H1 (cell line): ENCODE measurements around the gene ABHD2. TPM values are rescaled to one million over a fixed set of nuclear protein-coding genes. Genes with fewer than 3 reads are reported as not detected.

Experiments
- CTCF ChIA-PET: fragments of 300-600 bp; sonication (Branson Sonifier 250); formaldehyde crosslinking; loops from one replicate; lab custom pipeline; 2021; ENCODE audit not compliant: partially characterized antibody; lab: Charles Lee
- POLR2A ChIA-PET: fragments of 300-600 bp; sonication (Branson Sonifier 250); formaldehyde crosslinking; loops from one replicate; lab custom pipeline; 2021; ENCODE audit warnings: inconsistent platforms; ENCODE audit not compliant: partially characterized antibody; lab: Charles Lee
- DNase-seq, 2 experiments: peaks; one replicate each; pipeline versions ENCODE4 v3.0.0 to v3.0.0-alpha.2; 2010 to 2022; ENCODE audit warnings: low spot score in 2 of 2, low read depth in 1 of 2, mixed read lengths in 1 of 2
- FAIRE-seq: peaks from 2 replicates; lab custom pipeline; 2011; peaks lifted over from hg19 to GRCh38; lab: Jason Lieb, UNC
- H2AFZ ChIP-seq: 2 replicates; pipeline ENCODE4 v1.8.1; 2012; ENCODE audit warnings: low read length, inconsistent platforms
- H2AK5ac ChIP-seq: 2 replicates; pipeline ENCODE4 v1.6.1; 2013; ENCODE audit warnings: low read depth, low read length
- H2BK120ac ChIP-seq: replicated peaks from 2 replicates; pipeline ENCODE3; 2013; ENCODE audit warnings: low read depth, low read length, inconsistent platforms
- H2BK12ac ChIP-seq: 2 replicates; pipeline ENCODE4 v1.6.1; 2013; ENCODE audit warnings: low read depth, low read length
- H2BK15ac ChIP-seq: 2 replicates; pipeline ENCODE4 v1.6.1; 2013; ENCODE audit warnings: low read length
- H2BK20ac ChIP-seq: 2 replicates; pipeline ENCODE4 v1.6.1; 2013; ENCODE audit warnings: low read length
- H2BK5ac ChIP-seq: 2 replicates; pipeline ENCODE4 v1.6.1; 2013; ENCODE audit warnings: low read depth, low read length
- H3K14ac ChIP-seq: 2 replicates; pipeline ENCODE4 v1.6.1; 2013; ENCODE audit warnings: inconsistent platforms; ENCODE audit not compliant: insufficient read length
- H3K18ac ChIP-seq: 2 replicates; pipeline ENCODE4 v1.6.1; 2013; ENCODE audit warnings: low read length; ENCODE audit errors: extremely low read depth
- H3K23ac ChIP-seq: 2 replicates; pipeline ENCODE4 v1.6.1; 2013; ENCODE audit warnings: inconsistent platforms; ENCODE audit not compliant: insufficient read length
- H3K23me2 ChIP-seq: 2 replicates; pipeline ENCODE4 v1.6.1; 2013; ENCODE audit warnings: low read depth, low read length
- H3K27ac ChIP-seq: 2 replicates; pipeline ENCODE4 v1.6.1; 2011; ENCODE audit warnings: low read depth, low read length, inconsistent platforms
- H3K27me3 ChIP-seq, 4 experiments: replicated peaks in 1 of 4; 1 replicate in 1 of 4; 2 replicates in 3 of 4; pipeline versions ENCODE4 v1.6.1 to v1.8.1; 2011 to 2013; ENCODE audit warnings: low read length in 3 of 4, mild to moderate bottlenecking in 3 of 4, inconsistent platforms in 2 of 4, mixed read lengths in 2 of 4, moderate library complexity in 1 of 4; ENCODE audit not compliant: control insufficient read depth in 3 of 4, insufficient read depth in 3 of 4; ENCODE audit errors: extremely low read depth in 1 of 4
- H3K36me3 ChIP-seq, 4 experiments: 2 replicates each; pipeline versions ENCODE4 v1.6.1 to v1.8.1; 2011 to 2013; ENCODE audit warnings: mild to moderate bottlenecking in 4 of 4, low read length in 3 of 4, moderate library complexity in 2 of 4, control low read depth in 1 of 4, inconsistent platforms in 1 of 4; ENCODE audit not compliant: insufficient read depth in 4 of 4, control insufficient read depth in 2 of 4
- H3K4ac ChIP-seq: replicated peaks from 2 replicates; pipeline ENCODE3; 2013; ENCODE audit warnings: low read length, low read depth, mixed read lengths, inconsistent platforms; ENCODE audit not compliant: insufficient read length
- H3K4me1 ChIP-seq, 4 experiments: replicated peaks in 1 of 4; 1 replicate in 1 of 4; 2 replicates in 3 of 4; pipeline versions ENCODE4 v1.6.1 to v1.8.1; 2011 to 2013; ENCODE audit warnings: low read length in 3 of 4, inconsistent platforms in 2 of 4, mixed read lengths in 1 of 4; ENCODE audit not compliant: insufficient read depth in 4 of 4, control insufficient read depth in 3 of 4
- H3K4me2 ChIP-seq, 2 experiments: 2 replicates each; pipeline versions ENCODE4 v1.6.1 to v1.8.1; 2011 to 2013; ENCODE audit warnings: low read depth in 2 of 2, low read length in 2 of 2, control low read depth in 1 of 2, inconsistent platforms in 1 of 2, mild to moderate bottlenecking in 1 of 2; ENCODE audit not compliant: insufficient read depth in 1 of 2
- H3K4me3 ChIP-seq, 4 experiments: fragments of 200-600, 300-600 bp in 1 of 4; sonication (generic), shearing (Covaris generic), sonication (Bioruptor Twin) in 1 of 4; 2 replicates each; pipeline versions ENCODE4 v1.5.1 to v1.8.1; 2011 to 2016; ENCODE audit warnings: low read length in 4 of 4, low read depth in 3 of 4, control low read depth in 2 of 4, inconsistent platforms in 2 of 4, mild to moderate bottlenecking in 2 of 4, mixed read lengths in 1 of 4, moderate library complexity in 1 of 4; ENCODE audit not compliant: insufficient read depth in 2 of 4; ENCODE audit errors: extremely low read depth in 1 of 4
- H3K56ac ChIP-seq: replicated peaks from 2 replicates; pipeline ENCODE3; 2013; ENCODE audit warnings: low read depth, mild to moderate bottlenecking, mixed read lengths, low read length, inconsistent platforms; ENCODE audit not compliant: insufficient read length
- H3K79me1 ChIP-seq: 2 replicates; pipeline ENCODE4 v1.6.1; 2013; ENCODE audit warnings: low read depth, low read length, control low read depth
- H3K79me2 ChIP-seq, 2 experiments: 2 replicates each; pipeline versions ENCODE4 v1.6.1 to v1.8.1; 2012 to 2013; ENCODE audit warnings: low read length in 2 of 2, mild to moderate bottlenecking in 2 of 2, inconsistent platforms in 1 of 2; ENCODE audit not compliant: insufficient read depth in 2 of 2, control insufficient read depth in 1 of 2
- H3K9ac ChIP-seq, 4 experiments: replicated peaks in 1 of 4; 1 replicate in 1 of 4; 2 replicates in 3 of 4; pipeline versions ENCODE4 v1.6.1 to v1.8.1; 2011 to 2013; ENCODE audit warnings: low read depth in 3 of 4, low read length in 3 of 4, control low read depth in 2 of 4, mild to moderate bottlenecking in 2 of 4, moderate library complexity in 2 of 4, inconsistent platforms in 1 of 4; ENCODE audit errors: extremely low read depth in 1 of 4
- H3K9me3 ChIP-seq, 2 experiments: 2 replicates each; pipeline versions ENCODE4 v1.6.1 to v1.8.1; 2012 to 2013; ENCODE audit warnings: mild to moderate bottlenecking in 2 of 2, moderate library complexity in 2 of 2, control low read depth in 1 of 2, inconsistent platforms in 1 of 2, low read depth in 1 of 2, low read length in 1 of 2, mixed read lengths in 1 of 2; ENCODE audit not compliant: insufficient read depth in 2 of 2
- H4K20me1 ChIP-seq, 2 experiments: replicated peaks in 1 of 2; 2 replicates each; pipeline versions ENCODE3 to v1.8.1; 2011 to 2013; ENCODE audit warnings: inconsistent platforms in 2 of 2, low read length in 2 of 2, mild to moderate bottlenecking in 1 of 2; ENCODE audit not compliant: insufficient read depth in 2 of 2, control insufficient read depth in 1 of 2
- H4K5ac ChIP-seq: 2 replicates; pipeline ENCODE4 v1.6.1; 2013; ENCODE audit warnings: low read length, low read depth, mixed read lengths, inconsistent platforms; ENCODE audit not compliant: insufficient read length
- H4K8ac ChIP-seq: 2 replicates; pipeline ENCODE4 v1.8.0; 2013; ENCODE audit warnings: mild to moderate bottlenecking, moderate library complexity, low read length, inconsistent platforms; ENCODE audit not compliant: insufficient read depth; ENCODE audit errors: extremely low read depth
- H4K91ac ChIP-seq: replicated peaks from 2 replicates; pipeline ENCODE3; 2013; ENCODE audit warnings: low read length, mixed read lengths, inconsistent platforms; ENCODE audit not compliant: insufficient read length
- ATF3 ChIP-seq: IDR thresholded peaks from 2 replicates; pipeline ENCODE4 v1.6.1; 2011; ENCODE audit warnings: low read depth, mild to moderate bottlenecking, low read length; ENCODE audit not compliant: insufficient read depth
- BCL11A ChIP-seq, 2 experiments: IDR thresholded peaks; one replicate each; pipeline ENCODE4 v1.6.1; 2011; ENCODE audit warnings: low read depth in 2 of 2, low read length in 2 of 2, mild to moderate bottlenecking in 2 of 2
- CTBP2 ChIP-seq: IDR thresholded peaks from 2 replicates; pipeline ENCODE4 v1.7.0; 2011; ENCODE audit warnings: borderline replicate concordance, mild to moderate bottlenecking, moderate library complexity, mixed read lengths, low read length; ENCODE audit not compliant: insufficient read depth, insufficient read length
- GTF2F1 ChIP-seq: IDR thresholded peaks from 2 replicates; pipeline ENCODE4 v1.6.1; 2012; ENCODE audit warnings: low read depth, low read length, improper control_type of control experiment, borderline replicate concordance
- HDAC2 ChIP-seq, 2 experiments: fragments of 300-600 bp in 1 of 2; sonication (generic) in 1 of 2; IDR thresholded peaks; 2 replicates each; pipeline ENCODE4 v1.6.1; 2011 to 2012; ENCODE audit warnings: low read depth in 2 of 2, low read length in 2 of 2, mild to moderate bottlenecking in 2 of 2, moderate library complexity in 2 of 2, borderline replicate concordance in 1 of 2, inconsistent platforms in 1 of 2
- KDM5A ChIP-seq: fragments of 200-600 bp; IDR thresholded peaks from 2 replicates; pipeline ENCODE4 v1.7.1; 2012; ENCODE audit warnings: mild to moderate bottlenecking, low read length, inconsistent platforms, mixed read lengths
- POLR2A ChIP-seq, 2 experiments: IDR thresholded peaks; 1 replicate in 1 of 2; 2 replicates in 1 of 2; pipeline ENCODE4 v1.6.1; 2011; ENCODE audit warnings: low read depth in 2 of 2, low read length in 2 of 2, mild to moderate bottlenecking in 2 of 2; ENCODE audit errors: control extremely low read depth in 1 of 2
- SIN3A ChIP-seq, 2 experiments: IDR thresholded peaks in 1 of 2; conservative IDR thresholded peaks in 1 of 2; 2 replicates each; pipeline ENCODE4 v1.6.1; 2011 to 2012; ENCODE audit warnings: low read length in 2 of 2, improper control_type of control experiment in 1 of 2, low read depth in 1 of 2, mild to moderate bottlenecking in 1 of 2
- SP1 ChIP-seq: IDR thresholded peaks from 2 replicates; pipeline ENCODE4 v1.6.1; 2011; ENCODE audit warnings: low read depth, low read length
- SP4 ChIP-seq: IDR thresholded peaks from 2 replicates; pipeline ENCODE4 v1.6.1; 2012; ENCODE audit warnings: low read length, inconsistent platforms
- TBP ChIP-seq: IDR thresholded peaks from 2 replicates; pipeline ENCODE4 v1.6.1; 2011; ENCODE audit warnings: low read depth, low read length, improper control_type of control experiment
- TCF12 ChIP-seq: IDR thresholded peaks from 2 replicates; pipeline ENCODE4 v1.6.1; 2011; ENCODE audit warnings: low read depth, mild to moderate bottlenecking, low read length
- TEAD4 ChIP-seq: IDR thresholded peaks from 2 replicates; pipeline ENCODE4 v1.6.1; 2012; ENCODE audit warnings: low read depth, low read length, inconsistent platforms, mixed read lengths
- WGBS, 2 experiments: shearing (Covaris generic) in 1 of 2; methylation state at CpG; one replicate each; pipeline versions ENCODE4 v1.1.6 to v1.1.7; 2013 to 2015; ENCODE audit warnings: low lambda C conversion rate in 2 of 2, mixed read lengths in 2 of 2, inconsistent platforms in 1 of 2, low coverage in 1 of 2, missing lambda C conversion rate in 1 of 2; ENCODE audit not compliant: insufficient replicate concordance in 2 of 2, insufficient coverage in 1 of 2, insufficient read length in 1 of 2; ENCODE audit errors: extremely low coverage in 1 of 2, missing lambda C conversion rate in 1 of 2; 5-methylcytosine and 5-hydroxymethylcytosine counted together
- polyA plus RNA-seq, 7 experiments: library from polyadenylated mRNA; depleted of rRNA in 3 of 7; stranded (reverse) in 5 of 7; unstranded in 2 of 7; fragments of >200 nt in 5 of 7; fragments of 200-250 nt in 2 of 7; gene quantifications; 1 replicate in 5 of 7; 2 replicates in 1 of 7; 4 replicates in 1 of 7; pipeline versions ENCODE4 v1.2.1 to v1.2.3, GENCODE V29; 2011 to 2013; ENCODE audit warnings: missing spikeins in 2 of 7, mixed read lengths in 2 of 7
- total RNA-seq: library from RNA; stranded (reverse); fragmentation: NEBNext Ultra II Directional; extraction: Animal tissue kit (Norgen Biotek cat#: 25700); gene quantifications from 2 replicates; pipeline ENCODE4 v1.2.1, GENCODE V29; 2021

Gene ABHD2
- total and polyA plus RNA-seq, 2 of the 8 experiments (the other 6 are each of a cell fraction or from before 2014, with no cell fraction given): 9.1 to 23.7 TPM

GRCh38 chr15:89149501-89150101 is 61.3 kb downstream of the ABHD2 start:
- Histone ChIP-seq H4K8ac (no peak overlapping the region), H3K79me1 (no peaks in the 10 kb centered on the region), H2BK120ac (no peak overlapping the region), H3K23ac (no peak overlapping the region), H3K9ac (no peak overlapping the region), H3K4me1 (no peaks in the 10 kb centered on the region), H3K4me3 (no peak overlapping the region), H3K36me3 (no peaks in the 10 kb centered on the region; a peak in 1 of 8 replicates), H2BK15ac (no peak overlapping the region), H3K23me2 (no peaks in the 10 kb centered on the region), H2BK5ac (no peak overlapping the region), H3K27me3 (no peaks in the 10 kb centered on the region), H4K91ac (no peak overlapping the region), H3K56ac (no peak overlapping the region), H2BK12ac (no peak overlapping the region), H3K4me2 (no peak overlapping the region), H2AFZ (no peak overlapping the region), H4K5ac (no peak overlapping the region), H3K27ac (no peak overlapping the region), H2BK20ac (no peak overlapping the region), H2AK5ac (no peak overlapping the region), H3K18ac (no peak overlapping the region), H3K14ac (no peak overlapping the region), H4K20me1 (no peaks in the 10 kb centered on the region), H3K4ac (no peak overlapping the region), H3K79me2 (no peaks in the 10 kb centered on the region), H3K9me3 (no peaks in the 10 kb centered on the region)
- 86% methylated on average over 7 of the region's 7 CpGs; no CpG with 5 or more reads in 1 of the 2 experiments for WGBS, 2 experiments
- CTCF ChIA-PET: interaction anchor here (1.0 to 6.2 kb wide), 12 partner anchors 9 to 534 kb away, joined by 3 to 50 read pairs (median 5); no protein-coding TSS in a partner anchor
- DNase-seq: no peak
- POLR2A ChIA-PET: interaction anchor here (0.6 to 1.2 kb wide), 3 partner anchors 9 to 163 kb away, joined by 3 to 4 read pairs (median 3); no protein-coding TSS in a partner anchor
- no peak for FAIRE-seq
- TF ChIP-seq HDAC2 (IDR thresholded peaks at IDR 0.05; ENCODE audit: borderline replicate concordance in 1 of 2, low read depth in 2 of 2, low read length in 2 of 2) (no peak), BCL11A (IDR thresholded peaks at IDR 0.05; ENCODE audit: low read depth in 2 of 2, low read length in 2 of 2) (no peak), SP1 (no peak), SP4 (no peak), GTF2F1 (no peak), TBP (no peak), ATF3 (no peak), TCF12 (no peak), SIN3A (conservative IDR thresholded peaks at IDR 0.05 in 1 of 2, IDR thresholded peaks at IDR 0.05 in 1 of 2; ENCODE audit: low read depth in 1 of 2, low read length in 2 of 2) (no peak), CTBP2 (no peak), TEAD4 (no peak), POLR2A (IDR thresholded peaks at IDR 0.05; ENCODE audit: control extremely low read depth in 1 of 2, low read depth in 2 of 2, low read length in 2 of 2) (no peak), KDM5A (no peak)
